Measurements from ENCODE around the gene SUN5.

GRCh38 chr20:33053291-33054106 is 49.3 kb upstream of the SUN5 start, which contains the start of gene BPIFB3:
- TF ChIP-seq CTCF (conservative IDR thresholded peaks at IDR 0.05 in 1 of 2, IDR thresholded peaks at IDR 0.05 in 1 of 2; ENCODE audit: extremely low read depth in 1 of 2, insufficient read depth in 1 of 2, low read depth in 1 of 2, low read length in 2 of 2) (no peak), EZH2 (IDR thresholded peaks at IDR 0.05; ENCODE audit: borderline replicate concordance, low read length) (no peak)
